Small intestine (tissue), 7 donors: Measurements from ENCODE around the gene SSH2. TPM values are rescaled to one million over a fixed set of nuclear protein-coding genes. Genes with fewer than 3 reads are reported as not detected.

Experiments used
- DNase-seq, 2 donors: peaks; one replicate each; pipeline versions ENCODE4 v3.0.0 to v3.0.0-alpha.2; 2013
- FAIRE-seq: peaks from 2 replicates; lab custom pipeline; 2012; peaks lifted over from hg19 to GRCh38; lab: Jason Lieb, UNC
- H3K27ac ChIP-seq, 3 donors: one replicate each; pipeline ENCODE4 v1.5.1; 2013; ENCODE audit warnings: low read length in 2 of 3, mild to moderate bottlenecking in 2 of 3, control low read depth in 1 of 3, inconsistent platforms in 1 of 3, low read depth in 1 of 3, moderate library complexity in 1 of 3
- H3K27me3 ChIP-seq, 3 donors: one replicate each; pipeline ENCODE4 v1.6.1; 2013; ENCODE audit warnings: low read length in 3 of 3, inconsistent platforms in 1 of 3; ENCODE audit not compliant: control insufficient read depth in 3 of 3, insufficient read depth in 3 of 3
- H3K36me3 ChIP-seq, 3 donors: one replicate each; pipeline ENCODE4 v1.6.1; 2013; ENCODE audit warnings: low read length in 3 of 3, inconsistent platforms in 1 of 3, low read depth in 1 of 3, mild to moderate bottlenecking in 1 of 3, moderate library complexity in 1 of 3; ENCODE audit not compliant: control insufficient read depth in 3 of 3, insufficient read depth in 2 of 3
- H3K4me1 ChIP-seq, 3 donors: one replicate each; pipeline ENCODE4 v1.6.1; 2013; ENCODE audit warnings: low read length in 2 of 3, inconsistent platforms in 1 of 3, low read depth in 1 of 3, mild to moderate bottlenecking in 1 of 3, moderate library complexity in 1 of 3; ENCODE audit not compliant: control insufficient read depth in 3 of 3, insufficient read depth in 2 of 3
- H3K4me3 ChIP-seq, 3 donors: one replicate each; pipeline ENCODE4 v1.5.1; 2013; ENCODE audit warnings: low read length in 3 of 3, control low read depth in 1 of 3, inconsistent platforms in 1 of 3, low read depth in 1 of 3, mild to moderate bottlenecking in 1 of 3, moderate library complexity in 1 of 3
- H3K9me3 ChIP-seq, 2 donors: one replicate each; pipeline ENCODE4 v1.6.1; 2013; ENCODE audit warnings: low read depth in 1 of 2, low read length in 1 of 2; ENCODE audit not compliant: control insufficient read depth in 2 of 2, insufficient read depth in 1 of 2
- WGBS, 3 donors: extraction: QIAGEN DNeasy Blood & Tissue Kit; methylation state at CpG; one replicate each; pipeline ENCODE4 v1.1.7; 2013; 5-methylcytosine and 5-hydroxymethylcytosine counted together
- polyA plus RNA-seq, 4 donors: library from polyadenylated mRNA; stranded (reverse) in 3 of 4; unstranded in 1 of 4; fragments of 200-250 nt in 3 of 4; fragments of 120-200 nt in 1 of 4; gene quantifications; one replicate each; pipeline versions ENCODE4 v1.2.1 to v1.2.3, GENCODE V29; 2013
- donor health status: healthy with polysubstance abuse.
- donor health status: control.
- donor health status: control.
- donor health status: Bipolar disorder and iron deficiency.
- donor health status: healthy.

The SSH2 gene
- polyA plus RNA-seq, 4 donors = 11.6 to 18.9 (median 13.6) TPM

GRCh38 chr17:29645515-29646051 is 284.4 kb downstream of the SSH2 start:
- Histone ChIP-seq H3K4me1 (peaks cover 0 to 15% (median 15%) of the 10 kb centered on the region in 3 donors), H3K36me3 (peaks cover 6 to 16% (median 9%) of the 10 kb centered on the region in 3 donors), H3K9me3 (peaks cover 0 to 4% of the 10 kb centered on the region in 2 donors), H3K27ac (peak overlapping the region in 1 of 3 donors; percentile 86), H3K4me3 (no peak overlapping the region), H3K27me3 (no peaks in the 10 kb centered on the region)
- 55 to 96% (median 88%) methylated on average over 5 of the region's 5 CpGs for WGBS, 3 donors
- FAIRE-seq = no peak
- no peak for DNase-seq

- FAIRE-seq (no peak), DNase-seq (no peak)
- Histone ChIP-seq H3K36me3 (peaks cover 0 to 11% (median 9%) of the 10 kb centered on the region in 3 donors), H3K9me3 (peaks cover 0 to 4% of the 10 kb centered on the region in 2 donors), H3K4me3 (no peak overlapping the region), H3K4me1 (peaks cover 0 to 17% (median 15%) of the 10 kb centered on the region in 3 donors), H3K27me3 (no peaks in the 10 kb centered on the region), H3K27ac (peak overlapping the region in 1 of 3 donors; percentile 83)
- 79 to 90% (median 89%) methylated on average over 1 of the region's 1 CpG for WGBS, 3 donors
These were observed 286.2 kb downstream of the SSH2 start for GRCh38 chr17:29643817-29644160.

GRCh38 chr17:29642171-29642611 is 287.8 kb downstream of the SSH2 start:
- FAIRE-seq (no peak), DNase-seq (no peak)
- Histone ChIP-seq H3K27ac (no peak overlapping the region), H3K36me3 (peaks cover 0 to 9% (median 5%) of the 10 kb centered on the region in 3 donors), H3K4me1 (peaks cover 0 to 17% (median 15%) of the 10 kb centered on the region in 3 donors), H3K4me3 (no peak overlapping the region), H3K9me3 (peaks cover 0 to 4% of the 10 kb centered on the region in 2 donors), H3K27me3 (no peaks in the 10 kb centered on the region)
- WGBS, 3 donors = 64 to 71% (median 71%) methylated on average over 2 of the region's 2 CpGs

- peaks cover 6 to 9% (median 8%) of the 10 kb centered on the region in 3 donors for H3K36me3 ChIP-seq
- peak overlapping the region in 1 of 3 donors; percentile 14 for H3K27ac ChIP-seq
- DNase-seq = no peak
- peaks cover 0 to 4% of the 10 kb centered on the region in 2 donors for H3K9me3 ChIP-seq
- no peaks in the 10 kb centered on the region for H3K27me3 ChIP-seq
- FAIRE-seq = no peak
- H3K4me1 ChIP-seq = peaks cover 0 to 17% (median 15%) of the 10 kb centered on the region in 3 donors
- H3K4me3 ChIP-seq = no peak overlapping the region
- 76 to 96% (median 91%) methylated on average over 7 of the region's 7 CpGs for WGBS, 3 donors
These were observed 288.9 kb downstream of the SSH2 start for GRCh38 chr17:29640981-29641642.

GRCh38 chr17:29640413-29640812 is 289.6 kb downstream of the SSH2 start:
- Histone ChIP-seq H3K27me3 (no peaks in the 10 kb centered on the region), H3K9me3 (peaks cover 0 to 4% of the 10 kb centered on the region in 2 donors), H3K27ac (no peak overlapping the region), H3K4me3 (no peak overlapping the region), H3K36me3 (peaks cover 9 to 10% (median 10%) of the 10 kb centered on the region in 3 donors), H3K4me1 (peaks cover 0 to 17% (median 8%) of the 10 kb centered on the region in 3 donors)
- FAIRE-seq = no peak
- DNase-seq = no peak
- WGBS, 3 donors = 34 to 74% (median 68%) methylated on average over 2 of the region's 2 CpGs

DNA sequence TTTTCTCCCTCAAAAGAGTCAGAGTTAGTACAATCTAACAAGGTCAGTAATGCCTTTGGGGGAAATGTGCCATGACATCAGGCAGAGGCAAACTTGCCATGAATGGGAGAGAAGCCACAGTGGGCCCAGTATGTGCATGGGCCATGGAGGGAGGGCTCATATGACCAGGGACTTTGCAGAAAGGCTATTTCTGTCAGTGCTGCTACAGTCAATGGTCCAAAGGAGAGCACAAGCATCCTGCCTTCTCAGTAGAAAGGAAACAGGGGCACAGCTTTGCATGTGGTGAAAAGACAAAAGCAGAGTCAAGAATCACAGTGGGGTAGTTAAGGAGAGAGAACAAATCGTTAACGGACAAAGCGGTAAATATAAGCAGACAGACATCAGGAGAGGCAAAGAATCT is 296.1 kb downstream of the SSH2 start:
- no peaks in the 10 kb centered on the region for H3K27me3 ChIP-seq
- H3K4me1 ChIP-seq = no peaks in the 10 kb centered on the region
- H3K36me3 ChIP-seq = peaks cover 12 to 32% (median 28%) of the 10 kb centered on the region in 3 donors
- FAIRE-seq = no peak
- 92 to 99% (median 97%) methylated on average over 3 of the region's 3 CpGs for WGBS, 3 donors
- no peak overlapping the region for H3K27ac ChIP-seq
- no peak overlapping the region for H3K4me3 ChIP-seq
- H3K9me3 ChIP-seq = no peaks in the 10 kb centered on the region
- no peak for DNase-seq

DNA sequence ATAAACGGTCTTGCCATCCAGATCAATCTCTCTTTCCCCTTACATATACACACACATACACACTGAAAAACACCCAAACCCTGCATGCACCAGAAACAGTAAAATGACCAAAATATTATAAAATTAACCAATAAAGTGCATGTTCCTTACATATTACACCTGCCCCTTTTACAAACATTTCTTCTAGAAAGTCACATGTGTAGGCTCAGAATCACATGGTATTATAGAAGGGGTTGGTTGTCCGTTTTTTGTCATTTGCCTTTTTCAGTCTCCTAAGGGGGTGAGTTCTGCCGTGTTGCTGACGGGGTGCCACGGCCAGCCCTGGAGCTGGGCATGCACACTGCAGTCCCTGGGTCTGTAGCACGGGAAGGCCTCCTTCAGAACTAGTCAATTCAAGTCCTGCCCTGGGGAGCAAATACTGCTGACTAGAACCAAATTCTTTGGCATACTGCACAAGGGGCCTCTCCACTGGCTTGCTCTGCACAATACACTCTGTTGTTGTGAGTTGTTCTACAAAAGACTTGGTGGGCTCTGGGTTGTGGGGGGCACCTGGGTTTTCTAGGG is 299.3 kb downstream of the SSH2 start:
- no peak for DNase-seq
- Histone ChIP-seq H3K27ac (no peak overlapping the region), H3K4me3 (no peak overlapping the region), H3K4me1 (no peaks in the 10 kb centered on the region), H3K36me3 (peaks cover 5 to 25% (median 19%) of the 10 kb centered on the region in 3 donors), H3K9me3 (no peaks in the 10 kb centered on the region), H3K27me3 (no peaks in the 10 kb centered on the region)
- FAIRE-seq = no peak
- 92 to 94% (median 92%) methylated on average over 6 of the region's 6 CpGs for WGBS, 3 donors

- Histone ChIP-seq H3K27me3 (no peaks in the 10 kb centered on the region), H3K4me3 (no peak overlapping the region), H3K9me3 (no peaks in the 10 kb centered on the region), H3K36me3 (peaks cover 5 to 23% (median 19%) of the 10 kb centered on the region in 3 donors), H3K27ac (no peak overlapping the region), H3K4me1 (no peaks in the 10 kb centered on the region)
- no peak for FAIRE-seq
- DNase-seq = no peak
- 72 to 84% (median 77%) methylated on average over 2 of the region's 2 CpGs for WGBS, 3 donors
These were observed 300.2 kb downstream of the SSH2 start for GRCh38 chr17:29629839-29630238.
